HG02642 (cell line): Measurements from ENCODE around the gene NCLN.
A peak's percentile ranks its signal among the peaks of the same experiment; 100 is the strongest.

Source experiments
- ATAC-seq: cut with Tn5 transposase; IDR thresholded peaks from one replicate; pipeline ENCODE4 v1.9.1; 2021; ENCODE audit warnings: mild to moderate bottlenecking; ENCODE audit not compliant: unreplicated experiment, poor library complexity

NCLN gene, protein sequence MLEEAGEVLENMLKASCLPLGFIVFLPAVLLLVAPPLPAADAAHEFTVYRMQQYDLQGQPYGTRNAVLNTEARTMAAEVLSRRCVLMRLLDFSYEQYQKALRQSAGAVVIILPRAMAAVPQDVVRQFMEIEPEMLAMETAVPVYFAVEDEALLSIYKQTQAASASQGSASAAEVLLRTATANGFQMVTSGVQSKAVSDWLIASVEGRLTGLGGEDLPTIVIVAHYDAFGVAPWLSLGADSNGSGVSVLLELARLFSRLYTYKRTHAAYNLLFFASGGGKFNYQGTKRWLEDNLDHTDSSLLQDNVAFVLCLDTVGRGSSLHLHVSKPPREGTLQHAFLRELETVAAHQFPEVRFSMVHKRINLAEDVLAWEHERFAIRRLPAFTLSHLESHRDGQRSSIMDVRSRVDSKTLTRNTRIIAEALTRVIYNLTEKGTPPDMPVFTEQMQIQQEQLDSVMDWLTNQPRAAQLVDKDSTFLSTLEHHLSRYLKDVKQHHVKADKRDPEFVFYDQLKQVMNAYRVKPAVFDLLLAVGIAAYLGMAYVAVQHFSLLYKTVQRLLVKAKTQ

DNA sequence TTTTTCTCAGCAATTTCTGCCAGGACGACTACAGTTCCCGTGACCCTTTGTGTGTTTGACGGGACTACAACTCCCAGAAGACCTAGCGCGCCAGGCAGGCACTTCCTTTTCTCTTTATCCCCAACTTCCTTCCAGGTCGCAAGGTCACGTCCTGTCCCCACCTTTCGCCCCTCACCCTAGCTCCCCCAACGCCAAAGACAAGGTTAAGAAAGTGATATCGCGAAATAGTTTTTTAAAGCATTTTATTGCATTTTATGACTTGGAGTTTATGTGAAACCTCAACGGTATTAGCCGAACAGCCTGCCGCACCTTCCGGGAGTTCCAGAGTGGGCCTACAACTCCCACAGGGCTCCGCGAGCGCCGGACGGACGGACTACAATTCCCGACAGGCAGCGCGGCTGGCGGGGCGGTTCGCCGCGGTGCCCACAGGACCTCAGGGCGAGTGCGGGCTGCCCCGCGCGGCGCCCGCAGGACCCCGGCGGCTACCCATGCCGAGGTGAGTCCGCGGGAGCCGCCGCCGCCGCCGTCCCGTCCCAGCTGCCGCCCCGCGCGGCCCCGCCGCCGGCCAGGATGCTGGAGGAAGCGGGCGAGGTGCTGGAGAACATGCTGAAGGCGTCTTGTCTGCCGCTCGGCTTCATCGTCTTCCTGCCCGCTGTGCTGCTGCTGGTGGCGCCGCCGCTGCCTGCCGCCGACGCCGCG, at the start of gene NCLN:
TSS of gene NCLN (plus strand) at position 470 of the 699 bp plus-strand sequence. CDS start at position 571, 101 bp downstream.
- ATAC-seq: peak; percentile 83

GRCh38 chr19:3135961-3136683, 49.6 kb upstream of the NCLN start, which contains the start of gene GNA15:
GNA15 (plus strand) TSS chr19:3136033; CDS start chr19:3136451, 418 bp downstream.
- no peak for ATAC-seq

DNA sequence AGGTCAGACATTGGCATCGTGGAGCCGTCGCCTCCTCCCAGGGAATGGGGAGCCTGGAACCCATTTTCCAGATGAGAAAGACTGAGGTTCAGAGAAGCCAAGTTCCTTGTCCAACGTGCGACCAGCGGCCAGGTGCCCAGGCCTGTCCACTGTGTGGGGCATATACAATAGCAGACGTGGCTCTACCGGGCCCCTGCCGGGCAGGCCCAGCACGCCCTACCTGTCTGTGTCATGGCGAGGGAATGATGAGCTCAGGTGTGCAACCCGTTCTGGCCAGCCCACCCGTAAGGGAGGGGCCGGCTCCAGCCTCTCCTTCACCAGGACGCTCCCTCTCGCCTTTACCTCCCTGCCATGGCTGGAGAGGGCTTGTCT, 49.1 kb upstream of the NCLN start:
- ATAC-seq: no peak

GRCh38 chr19:3137119-3137518, 48.6 kb upstream of the NCLN start:
- no peak for ATAC-seq

DNA sequence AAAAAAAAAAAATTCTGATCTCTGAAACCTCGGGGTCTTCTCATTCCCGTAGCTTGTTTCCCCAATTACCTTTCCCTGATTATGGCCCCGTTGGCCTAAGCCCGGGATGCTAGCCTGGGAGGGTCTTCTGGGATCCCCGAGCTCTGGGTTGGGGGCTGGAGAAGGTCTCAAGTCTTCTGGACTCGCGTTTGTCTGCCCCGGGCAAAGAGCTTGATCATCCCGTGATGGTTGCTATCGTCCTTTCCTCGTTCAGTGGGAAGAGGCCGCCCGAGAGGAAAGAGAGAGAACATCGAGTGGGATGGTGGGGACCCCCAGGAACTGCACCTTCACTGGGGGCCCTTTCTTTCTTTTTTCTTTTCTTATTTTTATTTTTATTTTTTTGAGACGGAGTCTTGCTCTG, 47.5 kb upstream of the NCLN start:
- no peak for ATAC-seq

DNA sequence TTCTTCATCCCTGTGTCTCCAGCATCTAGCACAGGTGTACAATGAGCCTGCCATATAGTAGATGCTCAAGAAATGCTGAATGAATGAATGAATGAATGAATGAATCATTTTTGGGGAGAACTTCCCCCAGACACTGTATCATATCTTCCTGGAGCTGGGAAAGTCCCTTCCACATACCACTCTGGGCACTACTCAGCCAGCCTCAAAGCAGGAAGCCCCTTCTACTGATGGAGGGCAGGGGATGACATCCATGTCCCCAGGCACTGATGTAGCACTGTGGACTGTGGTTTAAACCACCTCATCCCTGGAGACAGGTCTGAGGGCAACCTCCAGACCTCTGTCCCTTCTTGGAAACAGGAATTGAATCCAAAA, 45.1 kb upstream of the NCLN start:
- ATAC-seq: no peak

DNA sequence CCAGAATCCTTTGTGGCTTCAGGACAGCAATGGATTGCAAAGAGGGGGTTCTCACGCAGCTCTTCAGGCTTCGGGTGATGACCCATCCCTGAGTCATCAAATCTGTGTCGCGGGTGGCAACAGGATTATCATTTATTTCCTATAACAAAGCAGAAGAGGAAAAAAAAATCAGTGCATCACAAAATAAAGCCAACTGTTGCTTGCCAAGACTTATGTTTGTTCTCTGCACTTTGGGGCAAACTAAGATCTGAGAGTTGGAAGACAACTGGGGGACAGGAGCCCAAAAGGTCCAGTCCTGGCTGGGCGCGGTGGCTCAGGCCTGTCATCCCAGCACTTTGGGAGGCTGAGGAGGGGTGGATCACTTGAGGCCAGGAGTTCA, 43.4 kb upstream of the NCLN start:
- ATAC-seq: no peak

GRCh38 chr19:3142781-3143337, 42.9 kb upstream of the NCLN start:
- no peak for ATAC-seq

- no peak for ATAC-seq
Observed at GRCh38 chr19:3145909-3146676, 39.6 kb upstream of the NCLN start.

DNA sequence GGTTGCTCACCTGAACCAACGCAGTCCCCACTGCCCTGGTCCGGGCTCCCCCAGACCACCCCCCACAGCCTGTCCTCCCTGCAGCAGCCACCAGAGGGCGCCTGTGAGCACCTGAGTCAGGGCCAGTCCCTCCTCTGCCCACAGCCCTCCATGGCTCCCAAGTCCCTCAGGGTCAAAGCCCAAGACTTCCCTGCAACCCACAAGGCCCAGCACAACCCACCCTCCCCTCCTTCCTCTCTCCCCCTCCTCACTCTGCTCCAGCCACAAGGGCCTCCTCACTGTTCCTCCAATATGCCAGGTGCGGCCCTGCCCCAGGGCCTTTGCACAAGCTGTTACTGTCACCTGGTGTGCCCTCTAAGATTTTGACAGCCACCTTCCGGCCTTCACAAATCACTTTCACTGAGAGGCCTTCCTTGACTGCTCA, 39.0 kb upstream of the NCLN start:
- no peak for ATAC-seq

DNA sequence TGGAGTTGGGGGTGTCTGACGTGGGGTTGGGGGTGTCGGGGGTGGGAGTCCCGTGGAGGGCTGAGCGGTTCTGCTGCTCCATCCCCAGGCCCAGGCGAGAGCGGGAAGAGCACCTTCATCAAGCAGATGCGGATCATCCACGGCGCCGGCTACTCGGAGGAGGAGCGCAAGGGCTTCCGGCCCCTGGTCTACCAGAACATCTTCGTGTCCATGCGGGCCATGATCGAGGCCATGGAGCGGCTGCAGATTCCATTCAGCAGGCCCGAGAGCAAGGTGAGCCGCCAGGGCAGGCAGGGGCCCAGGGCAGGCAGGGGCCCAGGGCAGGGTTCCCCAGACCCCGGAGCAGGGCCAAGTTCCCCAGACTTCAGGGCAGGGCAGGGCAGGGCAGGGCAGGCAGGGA, 37.2 kb upstream of the NCLN start:
- ATAC-seq: no peak

DNA sequence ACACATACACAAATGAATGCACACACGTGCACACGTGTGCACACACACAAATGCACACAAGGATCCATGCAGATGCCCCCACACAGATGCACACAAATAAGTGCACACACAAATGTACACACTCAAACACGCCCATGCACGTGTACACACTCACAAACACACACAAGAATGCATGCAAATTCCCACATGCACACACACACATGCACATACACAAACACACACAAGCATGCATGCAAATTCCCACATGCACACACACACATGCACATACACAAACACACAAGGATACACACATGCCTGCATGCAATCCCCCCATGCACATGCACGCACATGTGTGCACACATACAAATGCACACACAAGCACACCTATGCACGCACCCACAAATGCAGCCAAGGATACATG, 36.6 kb upstream of the NCLN start:
- ATAC-seq: no peak

- no peak for ATAC-seq
Observed at GRCh38 chr19:3149526-3150505, 35.9 kb upstream of the NCLN start.

- ATAC-seq: no peak
Observed at GRCh38 chr19:3150739-3151329, 34.9 kb upstream of the NCLN start.

- ATAC-seq: no peak
Observed at GRCh38 chr19:3151563-3152418, 33.9 kb upstream of the NCLN start.

GRCh38 chr19:3152419-3152780, 33.3 kb upstream of the NCLN start:
- ATAC-seq: no peak
